Measurements from ENCODE around the gene CDH4. TPM values are rescaled to one million over a fixed set of nuclear protein-coding genes. Genes with fewer than 3 reads are reported as not detected.

CDH4 gene
- total and polyA plus RNA-seq, 2 of the 4 experiments (the other 2 are of a cell fraction), result 1.6 to 3.5 TPM

DNA sequence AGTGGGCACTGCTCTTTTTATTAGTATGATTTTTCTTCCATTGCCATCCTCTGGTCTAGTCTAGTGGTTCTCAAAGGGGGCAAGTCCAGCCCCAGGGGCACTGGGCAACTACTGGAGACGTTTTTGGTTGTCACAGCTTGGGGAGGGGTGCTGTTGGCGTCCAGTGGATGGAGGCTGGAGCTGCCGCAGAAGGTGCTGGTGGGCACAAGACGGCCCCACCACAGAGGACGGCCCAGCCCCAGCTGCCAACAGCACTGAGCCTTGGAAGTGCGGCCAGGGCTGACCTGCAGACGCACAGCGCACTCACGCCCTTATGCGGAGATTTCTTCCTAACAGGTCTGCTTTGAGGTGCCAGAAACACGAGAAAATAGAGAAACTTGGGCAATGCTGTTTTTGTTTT is 40.3 kb downstream of the CDH4 start:
- Histone ChIP-seq H2AFZ (replicated peaks; ENCODE audit: low read length, poor library complexity) (no peak overlapping the region), H2AK9ac (replicated peaks; ENCODE audit: low read depth, low read length, poor library complexity) (no peak overlapping the region), H3K4me1 (ENCODE audit: control insufficient read depth, insufficient read depth, low read length) (0 out of 2 replicates have a peak, but pooled peaks cover 2% of the 10 kb centered on the region), H2BK5ac (ENCODE audit: low read depth, low read length, poor library complexity, severe bottlenecking) (no peak overlapping the region), H3K27ac (ENCODE audit: insufficient read depth, low read length) (no peak overlapping the region), H2AK5ac (ENCODE audit: low read depth, low read length) (no peak overlapping the region), H3K27me3 (ENCODE audit: control insufficient read depth, insufficient read depth, low read length) (no peaks in the 10 kb centered on the region), H4K20me1 (ENCODE audit: insufficient read depth, low read length) (no peaks in the 10 kb centered on the region), H3K36me3 (ENCODE audit: control insufficient read depth, insufficient read depth, low read length) (no peaks in the 10 kb centered on the region), H3K9ac (ENCODE audit: low read depth, low read length) (no peak overlapping the region), H2BK120ac (ENCODE audit: low read depth, low read length) (no peak overlapping the region), H3K9me1 (ENCODE audit: insufficient read depth, low read length) (peaks cover 4% of the 10 kb centered on the region; the same call in 1 of the 2 replicates), H3K4me2 (ENCODE audit: low read depth, low read length) (no peak overlapping the region), H2BK15ac (ENCODE audit: low read depth, low read length) (no peak overlapping the region), H3K56ac (ENCODE audit: extremely low read depth, insufficient read depth, low read length) (no peak overlapping the region), H4K91ac (ENCODE audit: insufficient read depth, low read depth, low read length) (no peak overlapping the region), H2BK20ac (ENCODE audit: low read depth, low read length) (no peak overlapping the region), H3K23ac (ENCODE audit: low read depth, low read length) (no peak overlapping the region), H3K4ac (ENCODE audit: low read depth, low read length) (no peak overlapping the region), H3K14ac (replicated peaks; ENCODE audit: low read depth, low read length) (no peak overlapping the region), H4K8ac (ENCODE audit: low read depth in 2 of 2, low read length in 2 of 2) (no peak overlapping the region), H3K4me3 (ENCODE audit: insufficient read depth, low read depth, low read length) (no peak overlapping the region), H3K9me3 (ENCODE audit: control insufficient read depth, insufficient read depth, low read length) (no peaks in the 10 kb centered on the region; the same call in 1 of the 2 replicates), H3K79me1 (ENCODE audit: low read depth in 1 of 2, low read length in 2 of 2) (peaks cover 0 to 7% of the 10 kb centered on the region in 2 experiments; a peak in 1 of 4 replicates), H4K5ac (ENCODE audit: low read depth, low read length) (no peak overlapping the region), H3K18ac (ENCODE audit: low read depth, low read length) (no peak overlapping the region)
- TF ChIP-seq BHLHE40 (IDR thresholded peaks at IDR 0.05; ENCODE audit: low read depth, low read length), result no peak
- TF ChIP-seq POLR2A (IDR thresholded peaks at IDR 0.05; ENCODE audit: low read depth, low read length), result no peak
- no peak for TF ChIP-seq SMC3 (IDR thresholded peaks at IDR 0.05; ENCODE audit: low read depth, low read length)
- no peak for TF ChIP-seq CEBPB (IDR thresholded peaks at IDR 0.05; ENCODE audit: low read depth, low read length)
- TF ChIP-seq, protein P1, sequence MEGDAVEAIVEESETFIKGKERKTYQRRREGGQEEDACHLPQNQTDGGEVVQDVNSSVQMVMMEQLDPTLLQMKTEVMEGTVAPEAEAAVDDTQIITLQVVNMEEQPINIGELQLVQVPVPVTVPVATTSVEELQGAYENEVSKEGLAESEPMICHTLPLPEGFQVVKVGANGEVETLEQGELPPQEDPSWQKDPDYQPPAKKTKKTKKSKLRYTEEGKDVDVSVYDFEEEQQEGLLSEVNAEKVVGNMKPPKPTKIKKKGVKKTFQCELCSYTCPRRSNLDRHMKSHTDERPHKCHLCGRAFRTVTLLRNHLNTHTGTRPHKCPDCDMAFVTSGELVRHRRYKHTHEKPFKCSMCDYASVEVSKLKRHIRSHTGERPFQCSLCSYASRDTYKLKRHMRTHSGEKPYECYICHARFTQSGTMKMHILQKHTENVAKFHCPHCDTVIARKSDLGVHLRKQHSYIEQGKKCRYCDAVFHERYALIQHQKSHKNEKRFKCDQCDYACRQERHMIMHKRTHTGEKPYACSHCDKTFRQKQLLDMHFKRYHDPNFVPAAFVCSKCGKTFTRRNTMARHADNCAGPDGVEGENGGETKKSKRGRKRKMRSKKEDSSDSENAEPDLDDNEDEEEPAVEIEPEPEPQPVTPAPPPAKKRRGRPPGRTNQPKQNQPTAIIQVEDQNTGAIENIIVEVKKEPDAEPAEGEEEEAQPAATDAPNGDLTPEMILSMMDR (conservative IDR thresholded peaks at IDR 0.05; ENCODE audit: low read depth, low read length), result no peak
- no peak for TF ChIP-seq FOS (IDR thresholded peaks at IDR 0.05; ENCODE audit: low read depth, low read length)
- no peak for TF ChIP-seq NFE2L2 (IDR thresholded peaks at IDR 0.05; ENCODE audit: low read depth, low read length)
- no peak for TF ChIP-seq MXI1 (IDR thresholded peaks at IDR 0.05; ENCODE audit: borderline replicate concordance, low read depth, low read length)
- TF ChIP-seq, protein P2, sequence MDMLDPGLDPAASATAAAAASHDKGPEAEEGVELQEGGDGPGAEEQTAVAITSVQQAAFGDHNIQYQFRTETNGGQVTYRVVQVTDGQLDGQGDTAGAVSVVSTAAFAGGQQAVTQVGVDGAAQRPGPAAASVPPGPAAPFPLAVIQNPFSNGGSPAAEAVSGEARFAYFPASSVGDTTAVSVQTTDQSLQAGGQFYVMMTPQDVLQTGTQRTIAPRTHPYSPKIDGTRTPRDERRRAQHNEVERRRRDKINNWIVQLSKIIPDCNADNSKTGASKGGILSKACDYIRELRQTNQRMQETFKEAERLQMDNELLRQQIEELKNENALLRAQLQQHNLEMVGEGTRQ (IDR thresholded peaks at IDR 0.05; ENCODE audit: low read depth, low read length), result no peak
- no peak for TF ChIP-seq RCOR1 (IDR thresholded peaks at IDR 0.05; ENCODE audit: insufficient replicate concordance, low read length)
- TF ChIP-seq, protein P3, sequence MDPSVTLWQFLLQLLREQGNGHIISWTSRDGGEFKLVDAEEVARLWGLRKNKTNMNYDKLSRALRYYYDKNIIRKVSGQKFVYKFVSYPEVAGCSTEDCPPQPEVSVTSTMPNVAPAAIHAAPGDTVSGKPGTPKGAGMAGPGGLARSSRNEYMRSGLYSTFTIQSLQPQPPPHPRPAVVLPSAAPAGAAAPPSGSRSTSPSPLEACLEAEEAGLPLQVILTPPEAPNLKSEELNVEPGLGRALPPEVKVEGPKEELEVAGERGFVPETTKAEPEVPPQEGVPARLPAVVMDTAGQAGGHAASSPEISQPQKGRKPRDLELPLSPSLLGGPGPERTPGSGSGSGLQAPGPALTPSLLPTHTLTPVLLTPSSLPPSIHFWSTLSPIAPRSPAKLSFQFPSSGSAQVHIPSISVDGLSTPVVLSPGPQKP (IDR thresholded peaks at IDR 0.05; ENCODE audit: borderline replicate concordance, low read depth, low read length), result no peak
- TF ChIP-seq MAFK (IDR thresholded peaks at IDR 0.05; ENCODE audit: low read depth, low read length), result no peak
- TF ChIP-seq RAD21 (IDR thresholded peaks at IDR 0.05; ENCODE audit: low read length), result no peak
- TF ChIP-seq CHD1 (IDR thresholded peaks at IDR 0.05; ENCODE audit: low read depth, low read length), result no peak
- dilution Hi-C loops (cut with HindIII; ENCODE audit: low sequenced_read_pairs, unreplicated experiment) (no loop called here), intact Hi-C loops (cut with micrococcal nuclease) (no loop called here), in situ Hi-C loops (cut with MboI; ENCODE audit: low sequenced_read_pairs) (no loop called here)
- DNase-seq, result no peak
- ChIA-PET POLR2A (ENCODE audit: unreplicated experiment) (no interaction called here), CTCF (no interaction called here)
- WGBS, 2 experiments (ENCODE audit: extremely low coverage in 2 of 2, insufficient read length in 1 of 2), result 89% methylated on average over 6 of the region's 11 CpGs; no CpG with 5 or more reads in 1 of the 2 experiments
- no TSS peak for BruUV-seq (replicated peaks)
- ATAC-seq (ENCODE audit: low read depth), result no peak

Data from IMR-90 (cell line).